HG03439 (cell line): ENCODE results near the gene ALOX12B.
A peak's percentile ranks its signal among the peaks of the same experiment; 100 is the strongest.
"Not testable (repeated sequence)": the region's sequence is repeated elsewhere in the genome, so short reads cannot be mapped to it uniquely, and the experiment has no call there.

Experiments used
- ATAC-seq: cut with Tn5 transposase; IDR thresholded peaks from one replicate; pipeline ENCODE4 v1.9.1; 2021; ENCODE audit warnings: mild to moderate bottlenecking, moderate library complexity; ENCODE audit not compliant: unreplicated experiment

The ALOX12B gene

DNA sequence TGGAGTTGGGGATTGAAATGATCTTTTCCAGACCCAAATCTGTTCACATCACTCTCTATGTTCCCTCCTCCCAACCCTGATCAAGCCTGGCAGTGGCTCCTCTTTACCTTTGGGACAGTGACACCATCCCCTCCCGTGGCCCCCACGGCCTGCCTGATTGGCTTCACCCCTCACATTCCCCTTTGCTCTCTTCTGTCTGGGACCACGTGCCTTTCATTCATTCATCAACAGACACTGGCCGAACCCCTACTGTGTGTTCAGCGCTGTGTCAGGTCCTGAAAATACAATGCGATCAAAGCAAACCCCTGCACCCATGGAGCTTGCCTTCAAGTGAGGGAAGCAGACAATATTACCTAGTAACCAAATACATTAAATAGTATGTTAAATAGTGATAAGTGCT lies 2.2 kb upstream of the ALOX12B start:
- no peak for ATAC-seq

DNA sequence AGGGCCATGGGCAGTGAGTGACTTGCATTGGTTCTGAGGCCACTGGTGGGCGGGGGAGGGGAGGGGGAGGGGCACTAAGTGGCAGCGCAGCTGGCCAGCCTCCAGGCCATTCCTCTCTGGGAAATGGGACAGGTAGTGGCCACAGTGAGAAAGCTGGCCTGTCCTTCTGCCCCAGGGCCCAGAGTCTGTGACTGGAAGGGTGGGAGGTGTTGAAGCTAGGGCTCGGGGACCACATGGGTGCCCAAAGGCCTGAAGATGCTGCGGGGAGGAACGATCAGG lies 375 bp upstream of the ALOX12B start:
- no peak for ATAC-seq

DNA sequence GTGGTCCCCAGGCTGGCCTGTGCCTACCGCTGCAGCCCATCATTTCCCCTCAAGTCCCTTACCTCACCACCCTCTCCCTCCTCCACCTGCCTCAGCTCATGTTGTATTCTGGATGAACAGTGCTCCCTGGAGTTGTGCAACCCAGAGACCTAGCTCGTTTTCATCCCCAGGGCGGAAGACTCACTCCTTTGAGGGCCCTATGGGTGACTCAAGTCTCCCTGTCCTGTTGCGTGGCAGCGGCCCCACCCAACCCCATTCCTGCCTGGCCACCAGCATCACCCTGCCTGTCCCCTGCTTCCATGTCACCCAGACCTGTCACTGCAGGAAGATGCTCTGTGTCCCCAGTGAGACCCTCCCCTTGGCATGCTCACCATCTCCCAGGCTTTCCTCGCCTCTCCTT lies 3.3 kb downstream of the ALOX12B start:
- no peak for ATAC-seq

DNA sequence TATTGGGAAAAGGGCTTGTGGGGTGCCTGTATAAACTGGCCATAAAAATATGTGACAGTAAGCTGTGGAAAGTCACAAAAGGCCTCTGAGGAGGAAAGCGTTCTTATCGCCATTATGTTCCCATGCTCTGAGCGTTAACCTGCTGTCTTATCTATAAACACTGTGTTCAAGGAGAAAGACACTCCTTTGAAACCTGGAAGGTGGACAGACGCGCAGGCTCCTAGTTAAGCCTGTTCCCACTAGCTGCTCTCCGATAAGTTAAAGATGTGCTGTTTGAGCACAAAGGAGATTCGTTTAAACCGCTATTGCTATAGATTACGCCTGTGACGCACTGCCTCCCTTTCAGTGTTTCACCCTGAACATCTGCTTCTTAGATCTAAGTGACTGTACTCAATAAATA lies 5.2 kb downstream of the ALOX12B start:
- no peak for ATAC-seq

DNA sequence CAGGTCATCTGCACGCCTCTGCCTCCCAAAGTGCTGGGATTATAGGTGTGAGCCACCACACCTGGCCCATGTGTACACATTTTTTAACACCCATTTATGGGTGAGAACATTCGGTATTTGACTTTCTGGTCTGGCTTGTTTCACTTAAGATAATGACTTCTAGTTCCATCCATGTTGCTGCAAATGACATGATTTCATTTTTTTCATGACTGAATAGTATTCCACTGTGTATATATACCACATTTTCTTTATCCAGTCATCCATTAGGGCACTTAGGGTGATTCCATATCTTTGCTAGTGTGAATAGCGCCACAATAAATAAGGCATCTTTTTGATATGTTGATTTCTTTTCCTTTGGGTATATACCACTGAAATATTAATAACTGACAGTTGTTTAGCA lies 5.6 kb downstream of the ALOX12B start:
- no peak for ATAC-seq

DNA sequence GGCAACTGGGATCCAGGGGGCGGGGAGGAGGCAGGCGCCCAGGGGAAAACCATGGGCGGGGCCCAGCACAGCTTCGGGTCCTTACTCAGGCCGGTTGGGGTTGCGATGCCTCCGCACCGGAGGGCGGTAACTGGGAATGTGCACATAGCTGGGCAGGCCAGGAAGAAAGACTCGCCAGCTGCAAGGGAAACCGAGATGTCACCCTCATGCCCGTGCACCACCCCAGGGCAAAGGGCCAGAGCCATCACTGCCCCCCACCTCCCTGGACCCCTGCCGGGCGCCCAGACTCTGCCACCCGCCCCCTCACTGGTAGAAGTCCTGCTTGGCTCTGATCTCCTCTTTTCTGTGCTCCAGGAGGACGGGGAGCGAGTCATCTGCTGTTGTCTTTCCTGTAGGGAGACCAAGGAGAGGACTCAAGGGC lies 6.7 kb downstream of the ALOX12B start:
- no peak for ATAC-seq

DNA sequence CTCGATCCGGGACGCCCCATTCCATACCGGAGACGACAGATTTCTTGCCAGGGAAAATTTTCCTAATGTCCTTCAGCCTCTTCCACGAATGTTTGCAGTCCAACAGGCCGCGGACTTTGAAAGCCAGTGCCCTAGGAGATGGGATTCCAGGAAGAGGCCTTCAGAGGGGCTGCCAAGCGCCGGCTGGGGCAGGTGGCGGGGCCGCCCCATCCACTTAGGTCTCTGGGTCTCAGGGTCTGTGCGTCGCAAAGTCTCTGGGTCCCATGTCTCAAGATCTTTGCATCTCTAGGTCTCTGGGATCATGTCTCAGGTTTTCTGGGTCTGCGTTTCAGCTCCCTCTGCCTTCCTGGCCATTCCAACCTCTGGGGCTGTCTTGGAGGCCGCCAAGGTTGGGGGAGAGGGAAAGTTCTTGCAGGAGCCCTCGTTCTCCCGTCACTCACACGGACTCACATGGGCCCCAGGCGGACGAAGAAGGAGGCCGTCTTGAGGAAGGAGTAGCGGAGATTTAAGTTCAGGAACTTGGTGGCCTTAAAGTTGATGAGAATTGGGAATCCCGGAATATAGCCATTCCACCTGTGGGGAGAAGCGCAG lies 7.2 kb downstream of the ALOX12B start:
- ATAC-seq: no peak

DNA sequence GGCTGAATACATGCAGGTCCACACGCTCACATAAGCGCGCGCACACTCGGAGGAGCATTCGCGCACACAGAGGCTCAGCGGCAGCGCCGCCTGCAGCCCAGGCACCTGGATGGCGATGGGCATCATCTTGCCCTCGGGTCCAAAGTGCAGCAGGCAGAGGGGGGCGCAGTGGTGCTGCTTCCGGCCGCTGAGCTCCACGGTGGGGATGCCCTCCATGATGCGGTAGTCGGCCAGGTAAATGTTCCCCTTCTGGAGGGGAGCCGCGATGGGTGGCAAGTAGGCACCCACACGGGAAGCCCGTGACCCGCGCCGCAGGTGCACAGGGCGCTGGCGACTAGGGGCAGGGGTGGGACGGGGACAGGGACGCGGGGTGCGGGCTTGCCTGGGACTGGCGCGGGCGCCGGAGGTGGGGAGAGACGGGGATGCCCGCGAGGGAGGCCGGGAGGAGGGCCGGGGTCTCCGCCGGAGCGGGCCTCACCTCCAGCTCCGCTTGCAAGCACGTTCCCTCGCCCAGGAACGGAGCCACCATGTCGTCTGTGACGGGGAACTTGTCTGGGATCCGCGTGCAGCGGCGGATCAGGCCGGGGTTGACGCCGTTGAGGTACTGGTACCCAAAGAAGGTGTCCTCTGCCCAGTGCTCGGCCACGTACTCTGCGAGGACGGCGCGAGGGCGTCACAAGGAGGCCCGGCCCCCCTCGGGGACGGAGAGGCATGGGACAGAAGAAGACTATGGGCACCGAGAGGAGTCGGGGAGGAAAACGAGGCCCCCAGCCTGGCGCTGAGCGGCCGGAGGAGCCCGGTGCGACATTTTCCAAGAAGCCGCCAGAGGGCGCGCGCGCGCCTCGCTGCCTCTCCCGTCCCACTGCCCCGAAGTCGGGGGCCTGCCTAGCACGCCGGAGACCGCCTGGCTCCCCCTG lies 8.0 kb downstream of the ALOX12B start:
- peak; percentile 67 for ATAC-seq

DNA sequence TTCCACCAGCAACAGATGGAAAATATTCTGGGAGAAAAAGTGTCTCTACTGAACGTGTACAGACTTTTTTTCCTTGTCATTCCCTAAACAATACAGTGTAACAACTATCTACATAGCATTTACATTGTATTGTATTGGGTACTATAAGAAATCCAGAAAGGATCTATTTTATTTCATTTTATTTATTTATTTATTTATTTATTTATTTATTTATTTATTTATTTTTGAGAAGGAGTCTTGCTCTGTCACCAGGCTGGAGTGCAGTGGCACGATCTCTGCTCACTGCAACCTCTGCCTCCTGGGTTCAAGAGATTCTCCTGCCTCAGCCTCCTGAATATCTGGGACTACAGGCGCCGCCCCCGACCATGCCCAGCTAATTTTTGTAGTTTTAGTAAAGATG lies 9.6 kb downstream of the ALOX12B start:
- not testable (repeated sequence) for ATAC-seq

DNA sequence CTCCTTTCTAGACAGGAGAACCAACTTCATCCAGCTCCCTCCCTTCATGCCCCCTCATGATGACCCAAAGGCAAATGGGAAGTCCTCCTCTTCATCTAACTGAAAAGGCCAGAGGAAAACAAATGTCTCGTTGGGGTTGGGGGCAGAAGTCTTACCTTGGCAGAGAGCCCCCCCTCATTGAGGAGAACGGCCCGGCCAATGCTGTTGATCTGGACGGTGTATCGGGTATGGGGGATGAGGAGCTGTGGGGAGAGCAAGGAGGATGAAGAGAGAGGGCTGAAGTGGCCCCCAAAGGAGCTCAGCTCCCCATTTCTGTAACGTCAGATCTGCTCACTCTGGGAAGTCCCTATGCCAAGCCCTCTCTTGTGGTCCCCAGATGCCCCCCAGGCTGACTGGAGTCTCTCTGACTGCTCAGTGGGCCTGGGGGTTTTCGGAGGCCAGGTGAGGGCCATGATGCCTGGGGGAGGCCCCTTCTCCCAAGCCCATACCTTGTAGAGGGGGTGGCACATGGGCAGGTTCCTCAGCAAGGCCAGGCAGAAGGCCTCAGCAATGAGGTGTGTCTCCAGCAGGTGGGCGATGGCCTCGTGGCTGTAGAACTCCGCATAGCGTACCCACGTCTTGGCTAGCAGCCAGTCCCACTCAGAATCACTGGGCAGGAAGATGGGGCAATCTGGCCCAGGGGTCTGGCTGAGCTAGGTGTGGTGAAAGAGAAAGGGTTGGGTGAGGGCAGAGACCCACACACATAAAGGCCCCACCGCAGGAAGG lies 10.8 kb downstream of the ALOX12B start:
- ATAC-seq: no peak

DNA sequence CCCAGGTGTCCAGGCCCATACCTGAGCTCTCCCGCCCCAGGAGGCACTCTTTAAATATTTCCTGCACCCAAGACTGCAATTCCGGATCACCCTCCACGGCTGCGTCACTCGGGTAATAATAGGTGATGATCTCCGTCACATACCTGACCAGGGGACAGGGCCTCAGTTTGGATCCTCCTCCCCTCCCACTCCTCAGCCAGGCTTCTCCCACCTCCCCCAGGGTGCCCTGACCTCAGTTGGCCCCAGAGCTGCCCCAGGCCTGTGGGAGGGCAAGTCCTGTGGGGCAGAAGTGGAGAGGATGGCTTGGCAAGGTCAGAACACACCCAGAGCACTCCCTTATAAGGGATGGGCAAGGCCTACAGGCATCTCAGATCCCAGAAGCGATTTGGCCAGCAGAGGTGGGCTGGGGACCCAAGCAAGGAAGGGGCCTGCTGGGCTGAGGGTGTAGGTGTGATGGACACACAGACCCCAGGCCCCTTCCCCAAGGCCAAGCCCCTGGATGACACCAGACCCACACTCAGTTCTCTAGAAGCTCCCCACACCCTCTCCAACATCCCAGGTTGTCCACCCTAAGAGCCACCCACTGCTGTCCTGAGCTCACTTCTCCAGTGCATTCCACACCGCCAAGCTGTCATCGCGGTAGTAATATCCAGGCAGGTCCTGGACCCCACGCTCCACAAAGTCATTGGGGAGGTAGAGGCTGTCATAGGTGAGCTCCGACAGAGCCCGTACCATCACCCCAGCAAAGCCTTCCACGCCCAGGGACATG lies 11.8 kb downstream of the ALOX12B start:
- no peak for ATAC-seq

DNA sequence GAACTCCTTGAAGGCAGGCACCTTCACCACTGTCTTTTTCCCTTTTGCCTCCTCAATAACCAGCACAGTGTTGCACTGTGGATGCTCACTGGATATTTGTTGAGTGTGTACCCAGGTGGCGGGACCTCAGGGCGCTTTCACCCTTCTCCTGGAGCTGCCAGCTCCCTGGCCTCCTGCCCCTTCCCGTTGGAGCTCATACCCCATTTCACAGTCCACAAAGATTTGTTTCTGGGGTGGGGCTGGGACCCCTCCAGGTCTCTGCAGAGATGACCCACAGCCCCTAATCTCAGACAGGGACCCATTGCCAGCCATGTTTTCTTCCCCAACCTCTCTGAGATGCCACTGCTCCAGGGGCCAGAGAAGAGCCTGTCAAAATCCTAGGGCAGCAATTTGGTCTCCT lies 12.4 kb downstream of the ALOX12B start:
- no peak for ATAC-seq

DNA sequence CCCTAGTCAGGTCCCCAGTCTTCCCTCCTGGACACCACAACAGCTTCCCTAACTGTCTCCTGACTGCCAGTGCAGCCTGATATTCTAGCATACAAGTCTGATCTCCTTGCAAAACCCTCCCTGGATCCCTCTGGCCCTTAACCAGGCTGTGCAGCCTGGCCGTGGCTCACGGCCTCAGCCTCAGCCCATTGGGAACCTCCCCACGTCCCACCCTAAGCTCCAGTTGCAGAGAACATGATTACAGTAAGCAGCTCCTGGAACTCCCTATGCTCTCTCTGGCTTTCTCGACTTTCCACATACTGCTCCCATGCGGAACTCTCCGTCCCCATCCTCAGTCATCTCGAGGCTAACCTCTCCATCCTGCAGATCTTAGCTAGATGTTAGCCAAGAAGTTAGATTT lies 13.0 kb downstream of the ALOX12B start:
- ATAC-seq: no peak

DNA sequence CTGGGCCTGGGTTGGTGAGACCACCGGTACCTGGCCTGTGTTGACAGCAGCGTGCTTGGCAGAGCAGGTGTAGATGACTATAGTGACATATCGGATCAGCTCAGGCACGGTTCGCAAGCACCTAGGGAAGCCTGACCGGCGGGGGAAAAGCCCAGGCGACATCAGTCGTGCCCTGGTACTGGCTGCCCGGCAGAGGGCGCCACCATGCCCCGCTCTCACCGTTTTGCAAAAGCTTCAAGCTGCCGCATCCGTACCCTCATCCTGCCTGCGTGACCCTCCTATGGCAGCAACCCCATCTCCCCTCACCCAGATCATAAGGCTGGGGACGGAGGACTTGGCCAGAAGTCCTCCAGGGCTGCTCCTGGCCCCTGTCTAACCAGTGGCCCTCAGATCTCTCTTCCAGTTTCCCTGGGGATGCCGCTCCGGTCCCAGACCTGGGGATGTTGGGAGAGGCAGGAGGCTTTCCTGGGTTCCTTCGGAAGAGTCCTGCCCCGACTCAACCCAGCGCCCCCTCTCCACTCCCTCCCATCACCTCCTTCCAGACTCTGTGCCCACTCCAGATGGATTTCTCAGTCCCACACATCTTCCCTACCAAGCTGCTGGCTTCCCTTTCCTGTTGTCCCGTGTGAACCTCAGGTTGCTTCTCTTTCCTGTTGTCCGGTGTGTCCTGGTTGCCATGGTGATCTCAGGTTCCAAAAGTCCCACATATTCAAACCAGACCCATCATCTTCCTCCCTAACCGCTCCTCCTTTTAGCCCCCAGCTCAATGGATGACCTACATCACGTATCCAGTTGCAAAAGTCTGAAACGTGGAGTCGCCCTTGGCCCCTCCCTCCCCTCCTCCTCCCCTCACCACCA lies 13.7 kb downstream of the ALOX12B start:
- ATAC-seq: no peak

DNA sequence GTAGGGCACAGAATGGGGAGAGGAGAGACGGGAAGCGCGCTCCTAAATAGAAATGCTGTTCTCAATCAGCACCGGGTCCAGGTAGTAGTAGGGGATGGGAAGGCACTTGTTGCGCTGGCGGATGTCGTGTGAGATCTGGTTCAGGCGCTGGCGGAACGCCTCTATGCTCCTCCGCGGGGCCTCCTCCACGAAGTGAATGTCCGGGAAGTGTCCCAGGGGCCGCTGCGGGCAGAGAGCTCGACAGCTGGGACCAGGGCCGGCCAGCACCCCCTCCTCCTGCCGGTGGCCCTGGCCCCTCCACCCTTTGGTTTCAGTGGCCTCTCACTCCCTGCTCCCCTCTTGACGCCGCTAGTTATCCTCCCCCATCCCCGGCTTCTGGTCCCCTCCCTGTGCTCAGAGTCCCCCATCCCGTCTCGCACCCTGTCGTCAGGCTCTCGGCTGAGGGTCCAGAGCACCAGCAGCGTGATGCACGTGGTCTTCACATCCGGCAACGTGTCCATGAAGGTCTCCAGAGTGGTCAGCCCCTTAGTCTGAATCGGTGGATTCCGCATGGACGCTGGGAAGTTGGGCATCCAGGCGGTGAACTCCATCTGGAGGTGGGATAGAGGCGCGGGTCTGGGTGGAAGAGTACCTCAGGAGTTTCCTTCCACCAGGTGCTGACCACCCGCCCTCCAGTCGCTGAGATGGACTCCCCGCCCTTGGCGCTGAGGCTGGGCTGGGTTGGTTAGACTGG lies 14.6 kb downstream of the ALOX12B start:
- no peak for ATAC-seq

DNA sequence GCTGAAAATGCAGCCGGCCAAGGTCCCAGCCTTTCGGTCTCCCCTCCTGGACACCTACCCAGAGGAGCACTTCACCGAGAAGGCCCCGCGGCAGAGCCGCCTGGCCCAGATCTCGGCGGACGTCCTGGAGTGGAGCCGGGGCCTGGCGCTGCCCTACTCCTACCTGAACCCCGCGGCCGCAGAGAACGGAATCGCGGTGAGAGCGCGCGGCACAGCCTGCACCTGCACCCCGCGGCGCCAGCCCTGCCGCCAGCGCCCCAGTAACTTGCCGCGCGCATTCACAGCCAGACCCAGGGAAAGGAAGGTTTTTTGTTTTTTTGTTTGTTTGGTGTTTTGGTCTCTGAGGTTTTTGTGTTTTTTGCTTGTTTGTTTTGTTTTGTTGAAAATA lies 15.2 kb downstream of the ALOX12B start:
- no peak for ATAC-seq

DNA sequence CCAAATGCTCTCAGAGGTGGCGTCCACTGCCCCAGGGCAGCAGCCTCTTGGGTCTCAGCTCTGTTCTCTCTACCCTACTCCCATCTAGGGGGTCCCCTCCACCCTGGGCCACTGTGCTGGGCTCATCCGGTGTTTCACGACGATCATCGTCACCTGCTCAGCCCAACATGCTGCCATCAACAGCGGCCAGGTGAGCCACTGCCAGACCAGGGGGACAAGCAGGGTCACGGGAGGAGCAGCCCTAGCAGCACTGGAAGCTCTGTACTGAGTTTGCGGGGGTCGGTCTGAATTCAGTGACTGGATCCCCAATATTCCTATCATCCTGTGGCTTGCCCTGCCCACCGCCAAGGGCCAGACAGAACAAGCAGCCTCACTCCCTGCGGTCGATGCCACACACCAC lies 16.0 kb downstream of the ALOX12B start:
- no peak for ATAC-seq

DNA sequence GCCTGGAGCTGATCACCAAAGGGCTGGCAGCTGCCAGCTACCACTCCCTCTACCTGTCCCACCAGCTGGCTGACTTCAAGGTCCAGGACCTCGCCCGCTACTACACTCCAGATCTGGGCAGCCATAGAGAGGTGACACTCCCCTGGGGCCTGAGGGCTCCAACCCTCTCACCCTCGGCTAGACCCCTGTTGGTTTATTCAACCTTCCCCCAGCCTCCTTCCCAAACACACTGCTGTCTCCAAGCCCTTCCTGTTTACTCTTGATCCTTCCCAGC lies 18.0 kb downstream of the ALOX12B start:
- no peak for ATAC-seq

DNA sequence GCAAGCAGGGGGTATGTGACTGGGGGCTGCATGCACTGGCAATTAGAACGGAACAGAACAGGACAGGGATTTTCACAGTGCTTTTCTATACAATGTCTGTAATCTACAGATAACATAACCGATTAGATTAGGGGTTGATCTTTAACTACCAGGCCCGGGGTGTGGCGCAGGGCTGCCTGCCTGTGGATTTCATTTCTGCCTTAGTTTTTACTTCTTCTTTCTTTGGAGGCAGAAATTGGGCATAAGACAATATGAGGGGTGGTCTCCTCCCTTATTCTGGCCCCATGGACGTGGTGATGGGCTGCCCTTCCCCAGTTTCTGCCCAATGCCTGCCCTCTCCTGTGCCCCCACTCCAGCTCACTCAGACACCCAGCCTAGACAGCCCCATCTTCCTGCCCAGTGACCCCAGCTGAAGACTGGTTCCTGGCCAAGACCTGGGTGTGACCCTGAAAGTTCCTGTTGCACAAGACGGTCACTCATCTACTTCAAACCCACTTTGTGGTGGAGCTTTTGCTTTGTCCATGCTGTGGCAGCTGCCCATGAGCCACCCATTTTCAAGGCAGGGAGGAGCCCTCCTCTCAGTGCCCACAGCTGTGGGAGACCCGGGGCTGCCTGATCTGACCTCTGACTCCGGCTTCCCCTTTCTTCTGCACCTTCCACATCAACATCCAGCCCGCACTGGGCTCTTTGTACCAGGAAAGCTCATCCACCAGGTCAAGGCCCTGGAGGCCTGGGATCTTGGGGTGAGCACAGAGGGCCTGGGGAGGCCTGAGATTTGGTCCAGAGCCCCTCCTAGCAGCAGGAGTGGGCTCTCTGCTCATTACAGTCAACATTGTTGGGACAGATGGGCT lies 18.6 kb downstream of the ALOX12B start:
- ATAC-seq: no peak
